MM.1S (cell line): ENCODE measurements around the gene TANGO2.

Experiments
- EZH2 ChIP-seq: fragments of 300-600 bp; sonication (generic); optimal IDR thresholded peaks from 2 replicates; pipeline ENCODE3; 2017; ENCODE audit warnings: low read depth, mild to moderate bottlenecking, antibody characterized with exemption, low read length, mixed read lengths
- TF ChIP-seq, protein P1 (sequence below): fragments of 300-600 bp; sonication (generic); IDR thresholded peaks from 2 replicates; pipeline ENCODE4 v1.5.1; 2016; ENCODE audit warnings: antibody characterized with exemption, low read length, mixed read lengths

DNA sequence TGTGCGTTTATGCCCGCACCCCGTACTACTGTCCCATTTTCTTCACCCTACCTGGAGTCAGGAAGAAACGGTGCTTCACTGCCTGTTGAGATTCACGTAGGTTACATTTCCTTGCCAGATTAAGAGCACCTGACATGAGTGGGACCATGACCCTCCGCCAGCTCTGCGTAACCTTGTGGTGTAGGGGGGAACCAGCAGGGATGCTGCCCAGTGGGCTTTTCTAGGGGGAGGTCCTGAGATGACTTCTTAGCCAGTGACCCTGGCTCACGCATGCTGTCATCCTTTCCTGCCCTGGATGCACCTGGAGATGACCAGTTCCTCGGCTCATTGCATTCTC, 3.3 kb upstream of the TANGO2 start:
- no peak for TF ChIP-seq EZH2
- TF ChIP-seq, protein P1, sequence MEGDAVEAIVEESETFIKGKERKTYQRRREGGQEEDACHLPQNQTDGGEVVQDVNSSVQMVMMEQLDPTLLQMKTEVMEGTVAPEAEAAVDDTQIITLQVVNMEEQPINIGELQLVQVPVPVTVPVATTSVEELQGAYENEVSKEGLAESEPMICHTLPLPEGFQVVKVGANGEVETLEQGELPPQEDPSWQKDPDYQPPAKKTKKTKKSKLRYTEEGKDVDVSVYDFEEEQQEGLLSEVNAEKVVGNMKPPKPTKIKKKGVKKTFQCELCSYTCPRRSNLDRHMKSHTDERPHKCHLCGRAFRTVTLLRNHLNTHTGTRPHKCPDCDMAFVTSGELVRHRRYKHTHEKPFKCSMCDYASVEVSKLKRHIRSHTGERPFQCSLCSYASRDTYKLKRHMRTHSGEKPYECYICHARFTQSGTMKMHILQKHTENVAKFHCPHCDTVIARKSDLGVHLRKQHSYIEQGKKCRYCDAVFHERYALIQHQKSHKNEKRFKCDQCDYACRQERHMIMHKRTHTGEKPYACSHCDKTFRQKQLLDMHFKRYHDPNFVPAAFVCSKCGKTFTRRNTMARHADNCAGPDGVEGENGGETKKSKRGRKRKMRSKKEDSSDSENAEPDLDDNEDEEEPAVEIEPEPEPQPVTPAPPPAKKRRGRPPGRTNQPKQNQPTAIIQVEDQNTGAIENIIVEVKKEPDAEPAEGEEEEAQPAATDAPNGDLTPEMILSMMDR: no peak
